ENCODE measurements around the gene RARG. TPM values are rescaled to one million over a fixed set of nuclear protein-coding genes. Genes with fewer than 3 reads are reported as not detected.
A peak's percentile ranks its signal among the peaks of the same experiment; 100 is the strongest.

Gene RARG
- total and polyA plus RNA-seq, 5 experiments from 2014 or later: 1.6 to 60.4 (median 12.7) TPM

- Mint-ChIP-seq H3K4me1 (peaks cover 56 to 77% (median 74%) of the 10 kb centered on the region in 4 donors), H3K9me3 (no peaks in the 10 kb centered on the region), H3K4me3 (peak overlapping the region; percentile 91 to 100 (median 98)), H3K27ac (peak overlapping the region; percentile 91 to 98 (median 94)), H3K27me3 (no peaks in the 10 kb centered on the region), H3K36me3 (no peaks in the 10 kb centered on the region)
- DNase-seq: peak in 6 of 10 donors; percentile 43 to 71 (median 56)
- ATAC-seq: peak; percentile 4 to 19
- POLR2A ChIA-PET: interaction anchor here (0.6 to 6.6 kb wide), 15 partner anchors 11 to 158 kb away, joined by 3 to 94 read pairs (median 15); partner anchors contain the start of genes AAAS, ESPL1, ITGB7 and MYG1
These were observed 10.6 kb downstream of the RARG start for GRCh38 chr12:53221203-53222080.

GRCh38 chr12:53220694-53221202 lies 11.3 kb downstream of the RARG start:
- peak overlapping the region; percentile 91 to 98 (median 94) for H3K27ac Mint-ChIP-seq
- H3K4me1 Mint-ChIP-seq: peaks cover 62 to 80% (median 77%) of the 10 kb centered on the region in 4 donors
- DNase-seq (peak; percentile 57 to 85 (median 68)), ATAC-seq (peak; percentile 59 to 63)
- H3K36me3 Mint-ChIP-seq: peaks cover 0 to 5% (median 0%) of the 10 kb centered on the region in 3 donors
- POLR2A ChIA-PET: interaction anchor here (0.6 to 6.6 kb wide), 24 partner anchors 11 to 1891 kb away, joined by 3 to 94 read pairs (median 10); partner anchors contain the start of genes AAAS, CSAD, ESPL1 and ITGB7
- no peaks in the 10 kb centered on the region for H3K27me3 Mint-ChIP-seq
- no peaks in the 10 kb centered on the region for H3K9me3 Mint-ChIP-seq
- peak overlapping the region; percentile 91 to 100 (median 98) for H3K4me3 Mint-ChIP-seq

GRCh38 chr12:53219956-53220693 lies 11.9 kb downstream of the RARG start:
- Mint-ChIP-seq H3K27ac (peak overlapping the region; percentile 91 to 98 (median 95)), H3K27me3 (no peaks in the 10 kb centered on the region), H3K9me3 (no peaks in the 10 kb centered on the region), H3K36me3 (peaks cover 0 to 9% (median 0%) of the 10 kb centered on the region in 3 donors), H3K4me1 (peaks cover 60 to 80% (median 77%) of the 10 kb centered on the region in 4 donors), H3K4me3 (peak overlapping the region; percentile 95 to 100 (median 98))
- ATAC-seq: peak; percentile 57 to 71
- peak; percentile 62 to 92 (median 74) for DNase-seq
- POLR2A ChIA-PET: interaction anchor here (0.6 to 6.6 kb wide), 30 partner anchors 8 to 1890 kb away, joined by 3 to 94 read pairs (median 7); partner anchors contain the start of genes AAAS, CSAD, ESPL1 and ITGB7

- Mint-ChIP-seq H3K27ac (peak overlapping the region; percentile 91 to 97 (median 94)), H3K36me3 (peaks cover 0 to 16% (median 0%) of the 10 kb centered on the region in 3 donors), H3K4me1 (peaks cover 57 to 80% (median 75%) of the 10 kb centered on the region in 4 donors), H3K4me3 (peak overlapping the region; percentile 95 to 100 (median 98)), H3K9me3 (no peaks in the 10 kb centered on the region), H3K27me3 (no peaks in the 10 kb centered on the region)
- POLR2A ChIA-PET: interaction anchor here (0.6 to 6.6 kb wide), 30 partner anchors 9 to 282 kb away, joined by 3 to 94 read pairs (median 7); partner anchors contain the start of genes AAAS, CSAD, ESPL1 and ITGB7
- peak; percentile 19 to 31 for ATAC-seq
- peak in 7 of 10 donors; percentile 36 to 72 (median 53) for DNase-seq
These were observed 12.6 kb downstream of the RARG start for GRCh38 chr12:53219292-53219955.

- Mint-ChIP-seq H3K36me3 (peaks cover 0 to 23% (median 0%) of the 10 kb centered on the region in 3 donors), H3K4me3 (peak overlapping the region; percentile 95 to 100 (median 98)), H3K4me1 (peaks cover 58 to 80% (median 75%) of the 10 kb centered on the region in 4 donors), H3K27me3 (no peaks in the 10 kb centered on the region), H3K9me3 (no peaks in the 10 kb centered on the region), H3K27ac (peak overlapping the region; percentile 91 to 97 (median 94))
- peak in 2 of 10 donors; percentile 39 to 62 for DNase-seq
- ATAC-seq: peak in 1 of 2 donors; percentile 3
- POLR2A ChIA-PET: interaction anchor here (0.5 to 6.6 kb wide), 25 partner anchors 9 to 165 kb away, joined by 3 to 94 read pairs (median 10); partner anchors contain the start of genes AAAS, CSAD, ESPL1 and ITGB7
These were observed 13.3 kb downstream of the RARG start for GRCh38 chr12:53218551-53219291.

GRCh38 chr12:53217931-53218307 lies 14.1 kb downstream of the RARG start:
- H3K9me3 Mint-ChIP-seq: no peaks in the 10 kb centered on the region
- peaks cover 0 to 31% (median 5%) of the 10 kb centered on the region in 3 donors for H3K36me3 Mint-ChIP-seq
- H3K27me3 Mint-ChIP-seq: no peaks in the 10 kb centered on the region
- no peak for ATAC-seq
- peak in 1 of 10 donors; percentile 41 for DNase-seq
- POLR2A ChIA-PET: interaction anchor here (0.8 to 6.6 kb wide), 17 partner anchors 9 to 164 kb away, joined by 3 to 94 read pairs (median 3); partner anchors contain the start of genes ESPL1, ITGB7, PFDN5 and RARG
- H3K27ac Mint-ChIP-seq: peak overlapping the region; percentile 90 to 97 (median 92)
- H3K4me1 Mint-ChIP-seq: peaks cover 59 to 80% (median 75%) of the 10 kb centered on the region in 4 donors
- peak overlapping the region; percentile 83 to 100 (median 97) for H3K4me3 Mint-ChIP-seq

GRCh38 chr12:53217051-53217930 lies 14.7 kb downstream of the RARG start:
- POLR2A ChIA-PET: interaction anchor here (0.7 to 6.6 kb wide), 17 partner anchors 8 to 104 kb away, joined by 3 to 94 read pairs (median 10); partner anchors contain the start of genes AAAS, ESPL1, ITGB7 and PFDN5
- Mint-ChIP-seq H3K4me1 (peaks cover 56 to 74% (median 70%) of the 10 kb centered on the region in 4 donors), H3K9me3 (no peaks in the 10 kb centered on the region), H3K27me3 (no peaks in the 10 kb centered on the region), H3K36me3 (peaks cover 0 to 38% (median 5%) of the 10 kb centered on the region in 3 donors), H3K4me3 (peak overlapping the region; percentile 83 to 100 (median 97)), H3K27ac (peak overlapping the region; percentile 90 to 97 (median 92))
- ATAC-seq (no peak), DNase-seq (peak in 4 of 10 donors; percentile 33 to 69 (median 42))

GRCh38 chr12:53215497-53215896 lies 16.5 kb downstream of the RARG start:
- Mint-ChIP-seq H3K27me3 (no peaks in the 10 kb centered on the region), H3K4me1 (peaks cover 58 to 76% (median 71%) of the 10 kb centered on the region in 4 donors), H3K36me3 (peaks cover 0 to 53% (median 8%) of the 10 kb centered on the region in 3 donors), H3K9me3 (no peaks in the 10 kb centered on the region), H3K27ac (peak overlapping the region; percentile 78 to 97 (median 92)), H3K4me3 (peak overlapping the region in 4 of 10 donors; percentile 20 to 98 (median 61))
- no peak for ATAC-seq
- POLR2A ChIA-PET: interaction anchor here (0.6 to 6.6 kb wide), 11 partner anchors 6 to 147 kb away, joined by 4 to 94 read pairs (median 10); partner anchors contain the start of genes AAAS, CSAD, ESPL1 and ITGB7
- DNase-seq: peak in 1 of 10 donors; percentile 41

GRCh38 chr12:53214687-53215455 lies 17.1 kb downstream of the RARG start:
- H3K27me3 Mint-ChIP-seq: no peaks in the 10 kb centered on the region
- H3K9me3 Mint-ChIP-seq: no peaks in the 10 kb centered on the region
- H3K27ac Mint-ChIP-seq: peak overlapping the region; percentile 36 to 96 (median 88)
- H3K36me3 Mint-ChIP-seq: peaks cover 0 to 59% (median 8%) of the 10 kb centered on the region in 3 donors
- no peak overlapping the region for H3K4me3 Mint-ChIP-seq
- peaks cover 58 to 80% (median 75%) of the 10 kb centered on the region in 4 donors for H3K4me1 Mint-ChIP-seq
- POLR2A ChIA-PET: interaction anchor here (0.6 to 6.2 kb wide), 16 partner anchors 9 to 165 kb away, joined by 3 to 54 read pairs (median 4); partner anchors contain the start of genes AAAS, ESPL1, PFDN5 and RARG
- DNase-seq (peak in 1 of 10 donors; percentile 52), ATAC-seq (no peak)

Measured in naive thymus-derived CD8-positive, alpha-beta T cell (primary cell).